Gastrocnemius medialis (tissue), 4 donors: ENCODE results near the gene MST1R.

Source experiments
- CTCF ChIP-seq, 5 experiments: fragments of 450-650 bp in 3 of 5; fragments of 200-600 bp in 2 of 5; sonication (generic) in 2 of 5; IDR thresholded peaks in 4 of 5; conservative IDR thresholded peaks in 1 of 5; 1 replicate in 4 of 5; 2 replicates in 1 of 5; pipeline ENCODE4 v1.5.1; 2016 to 2019; ENCODE audit warnings: antibody characterized with exemption in 5 of 5, mild to moderate bottlenecking in 3 of 5, moderate library complexity in 3 of 5
- POLR2A ChIP-seq, 2 donors: fragments of 450-650 bp; IDR thresholded peaks; one replicate each; pipeline ENCODE4 v1.6.1; 2017; ENCODE audit warnings: antibody characterized with exemption in 2 of 2, mild to moderate bottlenecking in 2 of 2, moderate library complexity in 2 of 2

- TF ChIP-seq CTCF (IDR thresholded peaks at IDR 0.05 in 4 of 5, conservative IDR thresholded peaks at IDR 0.05 in 1 of 5) = no peak
- no peak for TF ChIP-seq POLR2A (IDR thresholded peaks at IDR 0.05)
Observed at GRCh38 chr3:49840388-49840787, 63.3 kb downstream of the MST1R start.
